GM21619 (cell line): ENCODE data around the gene DCLK3.
A peak's percentile ranks its signal among the peaks of the same experiment; 100 is the strongest.

Experiments
- ATAC-seq: cut with Tn5 transposase; IDR thresholded peaks from one replicate; pipeline ENCODE4 v1.9.1; 2021; ENCODE audit not compliant: unreplicated experiment

DCLK3 gene, protein sequence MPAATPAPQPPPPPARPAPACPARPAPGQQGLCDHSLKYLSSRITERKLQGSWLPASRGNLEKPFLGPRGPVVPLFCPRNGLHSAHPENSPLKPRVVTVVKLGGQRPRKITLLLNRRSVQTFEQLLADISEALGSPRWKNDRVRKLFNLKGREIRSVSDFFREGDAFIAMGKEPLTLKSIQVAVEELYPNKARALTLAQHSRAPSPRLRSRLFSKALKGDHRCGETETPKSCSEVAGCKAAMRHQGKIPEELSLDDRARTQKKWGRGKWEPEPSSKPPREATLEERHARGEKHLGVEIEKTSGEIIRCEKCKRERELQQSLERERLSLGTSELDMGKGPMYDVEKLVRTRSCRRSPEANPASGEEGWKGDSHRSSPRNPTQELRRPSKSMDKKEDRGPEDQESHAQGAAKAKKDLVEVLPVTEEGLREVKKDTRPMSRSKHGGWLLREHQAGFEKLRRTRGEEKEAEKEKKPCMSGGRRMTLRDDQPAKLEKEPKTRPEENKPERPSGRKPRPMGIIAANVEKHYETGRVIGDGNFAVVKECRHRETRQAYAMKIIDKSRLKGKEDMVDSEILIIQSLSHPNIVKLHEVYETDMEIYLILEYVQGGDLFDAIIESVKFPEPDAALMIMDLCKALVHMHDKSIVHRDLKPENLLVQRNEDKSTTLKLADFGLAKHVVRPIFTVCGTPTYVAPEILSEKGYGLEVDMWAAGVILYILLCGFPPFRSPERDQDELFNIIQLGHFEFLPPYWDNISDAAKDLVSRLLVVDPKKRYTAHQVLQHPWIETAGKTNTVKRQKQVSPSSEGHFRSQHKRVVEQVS

DNA sequence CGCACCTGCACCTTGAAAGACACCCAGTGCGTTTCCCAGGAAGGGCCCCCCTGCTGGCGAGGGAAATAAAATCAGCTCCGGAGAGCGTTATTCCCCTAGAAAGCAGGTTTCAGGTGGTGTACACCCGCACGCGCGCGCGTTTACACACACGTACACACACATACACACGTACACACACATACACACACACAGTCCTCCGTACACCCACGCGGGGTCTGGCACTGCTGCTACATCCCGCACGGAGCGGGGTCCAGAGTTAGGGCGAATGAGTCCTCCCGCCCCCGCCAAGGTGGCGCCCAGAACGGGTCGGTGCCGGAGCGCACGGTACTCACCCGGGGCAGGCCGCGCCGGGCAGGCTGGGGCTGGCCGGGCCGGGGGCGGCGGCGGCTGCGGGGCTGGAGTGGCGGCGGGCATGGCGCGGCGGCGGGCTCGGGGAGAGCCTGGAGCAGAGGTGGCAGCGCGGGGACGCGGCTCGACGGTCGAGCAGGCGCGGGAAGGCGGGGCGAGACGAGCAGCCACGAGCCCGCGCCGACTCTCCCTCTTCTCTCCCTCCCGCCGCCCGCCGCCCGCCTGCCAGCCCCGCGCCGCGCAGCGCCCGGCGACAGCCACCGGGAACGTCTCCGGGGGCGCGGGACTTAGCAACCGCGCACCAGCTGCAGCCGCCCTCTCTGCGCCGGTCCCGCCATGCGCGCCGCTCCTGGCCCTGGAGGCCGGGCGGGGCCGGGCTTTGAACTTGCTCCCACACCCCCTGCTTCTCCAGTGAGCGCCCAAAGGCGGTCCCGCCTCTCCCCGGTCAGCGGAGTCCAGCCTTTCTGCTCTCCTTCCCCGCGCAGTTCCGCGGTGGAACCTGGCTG lies at the start of gene DCLK3:
DCLK3 (minus strand) TSS at position 704 of the 854 bp plus-strand sequence; CDS start at position 414, 290 bp downstream.
- no peak for ATAC-seq

DNA sequence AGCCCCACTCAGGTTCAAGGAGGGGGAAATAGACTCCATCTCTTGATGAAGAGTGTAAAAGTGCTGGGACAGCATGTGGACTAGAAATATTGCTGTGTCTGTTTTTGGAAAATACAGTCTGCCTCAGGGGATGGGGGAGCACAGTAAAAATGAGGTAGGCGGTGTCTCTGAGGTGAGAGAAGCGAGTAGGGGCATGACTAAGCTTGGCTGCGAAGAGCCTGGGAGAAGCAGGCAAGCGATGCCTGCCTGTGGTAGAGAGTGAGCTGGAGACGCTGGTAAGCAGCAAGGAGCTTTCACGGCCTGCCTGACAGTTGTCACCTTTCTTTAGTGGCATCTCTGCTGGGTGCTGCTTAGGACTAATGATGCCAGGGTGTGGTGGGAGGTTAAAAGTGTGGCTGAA lies 49.0 kb upstream of the DCLK3 start:
- no peak for ATAC-seq

DNA sequence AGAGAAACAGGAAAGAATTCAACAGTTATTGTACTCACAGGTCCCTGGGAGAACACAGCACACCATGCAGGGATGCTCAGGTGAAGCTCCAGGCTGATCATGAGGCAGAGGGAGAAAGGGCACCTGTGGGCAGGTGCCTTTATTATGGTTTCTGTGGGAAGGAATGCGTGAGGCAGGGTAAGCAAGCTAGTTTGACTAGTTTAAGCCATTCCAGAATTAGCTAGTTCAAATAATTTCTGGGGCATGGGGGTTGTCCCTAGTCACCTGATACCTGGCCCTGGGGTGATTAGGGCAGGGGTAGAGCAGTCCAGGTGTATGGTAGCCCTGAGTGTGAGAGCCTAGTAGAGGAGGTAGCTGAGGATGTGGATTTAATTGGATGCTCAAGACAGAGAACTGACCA lies 47.9 kb upstream of the DCLK3 start:
- no peak for ATAC-seq

DNA sequence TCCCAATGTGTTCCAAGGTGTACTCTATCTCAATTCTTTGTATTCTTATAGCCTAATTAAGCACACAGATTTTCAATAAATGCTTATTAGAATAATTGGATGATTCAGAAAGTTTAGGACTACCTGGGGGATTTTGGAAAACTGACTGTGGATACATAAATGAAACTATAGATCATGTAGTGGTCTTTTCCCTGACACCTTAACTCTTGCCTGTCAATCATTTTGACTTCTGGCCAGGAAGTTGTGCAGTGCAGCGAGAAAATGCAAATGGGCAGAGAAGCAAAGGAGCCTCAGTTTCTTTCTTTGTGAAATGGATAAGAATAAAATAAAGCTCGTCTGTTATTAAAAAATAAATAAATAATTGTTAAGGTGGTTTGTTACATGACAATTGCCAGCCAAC lies 47.4 kb upstream of the DCLK3 start:
- no peak for ATAC-seq

DNA sequence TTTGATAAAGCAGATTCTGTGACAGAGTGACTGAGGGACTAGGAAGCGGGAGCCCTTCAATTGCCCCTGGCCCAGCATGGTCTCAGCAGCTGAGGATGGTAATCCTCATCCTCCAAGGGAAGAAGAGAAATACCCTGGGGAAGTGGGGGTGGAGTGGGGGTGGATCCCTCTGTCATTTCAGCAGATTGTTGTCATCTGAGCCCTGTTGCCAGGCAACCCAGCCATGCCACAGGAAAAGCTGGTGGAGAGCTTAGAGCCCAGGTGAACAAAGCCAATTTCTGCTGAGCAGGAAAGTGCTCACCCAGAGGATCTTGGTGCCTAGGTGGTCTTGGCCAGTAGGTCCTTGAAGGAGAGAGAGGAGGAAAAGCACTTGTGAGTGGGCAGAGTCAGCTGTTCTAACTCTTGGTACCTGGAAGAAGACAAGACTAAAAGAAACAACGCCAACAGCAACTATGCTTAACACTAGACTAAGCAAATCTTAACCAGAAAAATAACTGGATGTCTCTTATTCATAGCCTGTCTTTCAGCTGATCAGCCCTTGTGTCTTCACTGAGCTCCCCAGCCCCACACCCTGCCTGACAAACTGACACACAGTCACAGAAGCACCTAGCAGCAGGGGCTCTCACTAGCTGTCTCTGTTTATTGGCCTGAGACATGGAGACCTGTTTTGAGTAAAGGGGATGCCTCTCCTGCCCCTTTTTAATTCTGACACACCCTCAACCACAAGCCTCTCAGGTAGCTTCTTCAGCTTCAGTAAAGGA lies 40.1 kb upstream of the DCLK3 start:
- ATAC-seq, result no peak

DNA sequence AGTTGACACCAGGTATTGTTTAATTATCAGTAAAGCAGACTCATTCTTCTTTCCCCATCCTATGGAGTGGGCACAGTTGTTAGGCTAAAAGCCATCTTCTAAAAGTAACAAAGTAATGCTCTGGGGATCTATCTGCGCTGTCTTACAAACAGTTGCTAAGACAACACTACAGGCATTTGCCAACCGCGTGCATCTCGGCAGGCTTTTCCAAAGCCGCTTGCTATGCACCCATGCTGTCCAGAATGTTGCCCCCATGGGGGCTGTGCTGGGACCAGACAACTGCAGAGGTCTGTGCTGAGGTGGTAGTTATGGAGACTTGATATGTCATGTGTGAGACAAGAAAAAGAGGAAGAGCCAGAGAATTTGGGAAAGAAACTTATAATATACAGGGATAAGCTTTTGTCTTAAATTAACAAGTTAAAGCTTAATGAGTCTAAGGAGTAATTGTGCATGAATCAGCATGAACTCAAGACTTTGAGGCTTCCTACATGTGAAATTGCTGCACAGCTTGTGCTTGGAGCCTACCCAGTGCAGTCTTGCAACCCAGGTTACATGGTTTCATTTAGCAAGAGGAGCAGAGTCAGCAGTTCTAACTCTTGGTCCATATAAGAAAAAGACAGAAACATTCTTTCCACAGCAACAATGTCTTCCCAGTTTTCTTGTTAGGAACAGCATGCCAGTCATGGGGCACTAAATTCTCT lies 38.9 kb upstream of the DCLK3 start:
- no peak for ATAC-seq

DNA sequence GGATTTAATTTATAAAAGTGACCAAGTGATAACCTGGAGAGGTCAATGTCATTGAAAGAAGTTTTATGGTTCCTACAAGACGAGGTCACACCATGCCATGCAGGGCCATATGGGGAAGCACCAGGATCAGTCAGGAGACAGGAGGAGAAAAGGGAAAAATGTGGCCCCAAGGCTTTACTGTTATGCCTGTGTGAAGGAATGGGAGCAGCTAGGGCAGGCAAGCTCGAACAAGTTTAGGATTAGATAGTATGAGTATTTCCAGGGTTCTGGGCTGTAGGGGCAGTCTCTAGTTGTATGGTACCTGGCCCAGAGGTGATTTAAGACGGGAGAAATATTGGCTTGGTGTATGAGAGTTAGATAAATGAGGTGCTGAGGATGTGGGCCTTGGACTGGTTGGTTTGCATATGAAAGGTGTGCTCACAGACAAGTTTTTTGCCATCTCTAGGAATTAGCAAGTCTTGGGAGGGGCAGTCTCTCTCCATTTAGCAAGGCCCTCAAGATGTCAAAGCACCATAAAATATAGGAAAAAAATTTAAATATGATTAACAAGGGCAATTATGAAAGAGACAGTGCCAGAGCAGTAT lies 36.3 kb upstream of the DCLK3 start:
- ATAC-seq, result no peak

DNA sequence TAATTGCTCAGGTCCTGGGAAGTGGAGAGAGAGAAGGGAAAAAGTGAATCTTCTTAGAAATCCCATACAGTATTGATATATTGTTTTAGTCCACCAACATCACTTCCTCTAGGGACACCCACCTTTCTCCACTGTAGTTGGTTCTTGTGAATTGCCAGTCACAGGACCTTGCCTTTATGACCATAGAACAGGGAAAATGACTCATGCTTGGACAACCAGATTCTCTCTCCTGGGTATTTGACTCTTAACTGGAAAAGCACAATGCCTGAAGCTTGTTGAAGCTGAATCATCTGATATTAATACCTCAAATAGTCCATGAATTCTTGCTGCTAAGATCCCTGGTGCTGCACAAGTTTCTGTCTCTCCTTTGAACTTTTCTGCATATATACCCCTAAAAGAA lies 32.5 kb upstream of the DCLK3 start:
- no peak for ATAC-seq

DNA sequence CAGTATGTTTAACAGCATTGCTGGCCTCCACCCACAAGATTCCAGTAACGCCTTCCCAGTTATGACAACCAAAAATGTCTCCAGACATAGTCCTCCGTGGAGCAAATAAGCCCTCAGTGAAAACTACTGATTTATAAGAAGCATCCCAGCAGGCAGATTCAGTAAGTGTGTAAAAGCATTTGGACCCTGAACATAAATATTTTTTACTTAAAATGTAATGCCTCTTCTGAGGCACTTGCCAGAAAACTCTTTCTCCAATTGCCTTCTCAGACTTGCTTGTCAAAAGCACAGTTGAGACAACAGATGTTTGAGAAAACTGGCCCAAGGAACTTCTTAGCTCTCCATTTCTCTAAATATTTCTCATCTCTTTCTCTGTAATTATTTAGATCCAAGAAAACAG lies 31.8 kb upstream of the DCLK3 start:
- no peak for ATAC-seq

DNA sequence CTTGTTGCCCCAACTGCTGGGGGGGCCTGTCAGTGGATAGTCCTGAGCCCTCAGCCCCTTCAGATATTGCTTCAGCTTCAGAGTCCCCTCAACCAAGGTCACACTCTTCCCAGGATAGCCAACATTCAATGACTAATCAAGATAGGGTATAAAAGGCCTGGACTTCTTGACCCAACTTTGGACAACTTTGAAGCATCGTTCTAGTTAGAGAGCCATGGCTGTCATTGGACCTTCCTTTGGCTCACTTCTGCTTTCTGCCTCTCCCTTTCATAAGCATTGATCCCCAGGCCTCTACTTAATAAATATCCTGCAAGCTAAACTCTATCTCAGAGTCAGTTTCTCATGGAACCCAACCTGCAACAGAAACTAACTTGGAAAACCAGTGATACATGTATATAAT lies 31.3 kb upstream of the DCLK3 start:
- no peak for ATAC-seq

DNA sequence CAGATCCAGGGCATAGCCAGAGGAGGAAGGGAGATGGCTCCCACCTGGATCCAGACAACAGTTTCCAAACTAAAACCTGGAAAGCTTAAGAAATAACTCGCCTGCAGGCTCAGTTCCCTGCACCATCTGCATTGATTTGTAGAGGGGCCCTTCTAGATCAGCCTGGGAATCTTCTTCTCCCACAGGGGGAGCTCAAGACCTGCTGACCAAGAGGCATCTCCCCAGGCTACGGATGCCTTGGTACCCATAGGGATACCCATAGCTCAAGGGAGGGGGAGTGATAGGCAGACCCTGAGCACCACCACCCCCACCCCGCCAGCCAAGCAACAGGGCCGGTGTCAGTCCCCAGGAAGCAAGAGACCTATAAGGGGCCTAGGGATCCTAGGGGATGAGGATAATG lies 28.0 kb upstream of the DCLK3 start:
- peak; percentile 49 for ATAC-seq

DNA sequence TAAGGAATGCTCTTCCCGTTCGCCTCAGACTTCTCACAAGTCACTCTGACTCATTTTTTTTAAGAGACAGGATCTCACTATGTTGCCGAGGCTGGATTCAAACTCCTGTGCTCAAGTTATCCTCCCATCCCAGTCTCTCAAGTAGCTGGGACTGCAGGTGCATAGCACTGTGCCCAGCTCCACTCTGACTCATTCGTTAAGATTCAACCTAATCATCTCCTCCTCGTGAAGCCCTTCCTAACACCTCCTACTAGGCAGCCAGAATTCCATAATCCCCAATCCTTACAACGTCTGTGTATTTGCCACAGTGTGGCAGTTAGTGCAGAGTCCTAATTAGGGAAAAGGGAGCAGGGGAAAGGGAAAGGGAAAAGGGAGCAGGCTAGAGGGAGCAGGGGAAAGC lies 26.4 kb upstream of the DCLK3 start:
- ATAC-seq, result no peak

DNA sequence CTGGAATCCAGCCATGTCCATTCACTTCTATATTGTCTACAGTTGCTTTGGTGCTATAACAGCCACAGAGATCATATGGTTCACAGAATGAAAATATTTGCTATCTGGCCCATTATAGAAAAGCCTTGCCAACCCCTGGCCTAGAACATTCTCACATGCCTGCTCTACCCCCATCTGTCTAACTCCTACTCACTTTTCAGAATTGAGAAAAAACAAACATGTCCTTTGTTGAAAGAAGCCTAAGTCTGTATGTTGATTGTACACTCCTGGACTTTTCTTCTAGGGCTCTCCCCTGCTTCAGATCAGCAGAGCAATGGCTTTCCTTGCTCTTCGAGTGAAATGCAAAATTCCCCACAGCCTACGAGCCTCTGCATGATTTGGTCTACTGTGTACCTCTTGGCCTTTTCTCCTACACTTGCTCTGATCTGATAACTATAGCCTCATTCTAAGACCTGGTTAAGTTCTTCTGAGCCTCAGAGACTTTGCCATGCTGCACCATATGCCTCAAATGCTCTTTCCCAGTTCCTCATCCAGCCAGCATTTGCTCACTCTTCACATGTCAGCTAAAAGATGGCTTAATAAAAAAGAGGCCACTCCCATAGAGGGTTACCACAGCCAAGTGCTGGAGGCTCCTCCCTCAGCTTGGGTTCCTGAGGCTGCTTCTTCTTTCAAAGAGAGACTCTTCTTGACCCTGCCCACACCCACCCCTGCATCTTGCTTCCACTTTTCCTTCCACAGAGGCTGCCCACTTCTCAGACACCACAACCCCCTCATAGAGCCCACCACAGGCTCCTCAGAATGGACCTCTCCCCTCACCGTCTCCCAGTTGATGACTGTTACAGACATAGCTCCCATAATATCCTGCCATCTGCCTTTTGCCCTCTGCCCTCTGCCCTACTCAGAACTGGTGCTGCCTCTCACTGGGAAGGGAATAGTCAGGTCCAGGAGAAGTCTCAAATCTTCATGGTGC lies 22.9 kb upstream of the DCLK3 start:
- no peak for ATAC-seq

DNA sequence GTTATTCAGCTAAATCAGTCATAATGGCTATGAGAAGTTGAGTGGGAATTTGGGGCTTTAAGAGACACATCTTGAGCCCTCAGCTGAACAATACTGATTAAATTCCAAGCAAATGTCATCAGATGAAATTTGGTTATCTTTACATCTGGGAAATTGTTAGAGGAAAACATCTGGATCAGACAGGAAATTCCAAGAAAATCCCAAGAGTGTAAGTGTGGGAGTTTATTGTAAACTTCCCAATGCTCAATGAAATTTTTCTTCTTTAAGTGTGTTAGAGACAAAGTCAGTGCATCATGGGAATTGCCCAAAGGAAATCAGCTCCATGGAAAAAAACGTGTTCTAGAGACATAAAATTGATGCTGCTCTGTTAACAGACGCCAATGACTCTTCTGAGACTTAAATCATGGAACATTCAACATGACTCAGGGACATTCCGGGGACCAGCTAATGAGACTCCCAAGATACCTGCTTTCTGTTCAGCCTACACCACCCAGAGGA lies 19.8 kb upstream of the DCLK3 start:
- ATAC-seq, result no peak

DNA sequence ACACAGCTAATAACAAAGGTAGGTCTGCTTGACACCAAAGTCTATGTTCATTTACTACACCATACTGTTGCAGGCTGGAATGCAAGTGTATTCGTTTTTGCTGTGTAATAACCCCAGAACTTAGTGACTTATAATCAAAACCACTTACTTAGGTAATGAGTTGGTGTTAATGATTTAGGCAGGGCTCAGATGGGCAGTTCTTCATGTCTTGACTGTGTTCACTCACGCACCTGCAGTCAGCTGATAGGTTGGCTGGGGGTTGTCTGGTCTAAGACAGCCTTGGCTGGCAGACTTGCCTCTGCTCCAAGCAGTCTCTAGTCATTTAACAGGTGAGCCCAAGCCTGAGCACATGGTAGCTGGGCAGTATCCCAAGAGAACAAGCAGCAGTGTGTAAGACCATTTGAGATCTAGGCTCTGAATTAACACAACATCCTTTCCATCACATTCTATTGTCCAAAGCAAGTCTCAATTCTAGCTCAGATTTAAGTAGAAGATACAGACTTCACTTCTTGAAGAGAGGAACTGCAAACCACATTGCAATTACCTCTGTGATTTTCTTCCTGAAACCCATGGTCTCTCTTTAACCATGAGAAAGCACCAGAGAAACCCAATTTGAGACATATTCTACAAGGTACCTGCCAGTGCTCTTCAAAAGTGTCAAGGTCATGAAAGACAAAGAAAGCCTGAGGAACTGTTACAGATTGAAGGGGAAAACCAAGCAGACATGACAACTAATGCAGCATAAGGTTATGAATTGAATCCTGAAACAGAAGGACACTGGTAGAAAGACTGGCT lies 13.3 kb upstream of the DCLK3 start:
- peak; percentile 75 for ATAC-seq

DNA sequence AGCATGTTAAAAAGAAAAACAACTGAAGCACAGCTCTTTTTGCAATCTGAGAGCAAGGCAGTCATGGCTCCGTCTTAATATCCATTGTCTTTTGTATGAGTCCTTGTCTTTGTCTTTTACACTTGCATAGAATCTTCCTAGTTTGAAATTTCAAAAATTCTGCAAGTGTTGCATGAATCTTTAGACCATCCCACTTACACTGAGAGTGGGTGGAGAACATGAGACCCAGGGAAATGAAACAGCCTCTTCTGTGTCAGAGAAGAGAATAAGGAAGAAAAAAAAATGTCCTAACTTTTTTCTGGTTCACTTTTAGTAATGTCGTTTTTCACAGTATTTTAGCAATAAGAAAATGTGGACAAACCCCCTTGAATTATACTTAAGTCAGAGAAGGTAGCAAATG lies 12.1 kb upstream of the DCLK3 start:
- ATAC-seq, result no peak

DNA sequence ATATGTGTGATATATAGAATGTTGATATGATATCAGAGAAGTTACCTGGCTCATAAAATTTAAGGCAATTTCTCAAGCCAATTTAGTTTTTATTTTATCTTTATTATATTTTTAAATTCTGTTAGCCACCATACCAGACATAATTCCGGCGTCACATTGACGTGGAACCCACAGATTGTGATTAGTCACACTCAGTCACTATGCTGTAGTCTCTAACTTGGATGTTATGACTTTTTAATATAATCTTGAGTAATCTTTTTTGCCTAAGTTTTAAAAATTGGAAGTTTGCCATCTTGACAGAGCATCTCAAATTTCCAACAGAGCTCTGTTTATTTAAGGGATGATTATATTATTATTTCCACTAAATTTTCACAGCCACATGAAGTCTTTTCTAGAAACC lies 9.7 kb upstream of the DCLK3 start:
- no peak for ATAC-seq

DNA sequence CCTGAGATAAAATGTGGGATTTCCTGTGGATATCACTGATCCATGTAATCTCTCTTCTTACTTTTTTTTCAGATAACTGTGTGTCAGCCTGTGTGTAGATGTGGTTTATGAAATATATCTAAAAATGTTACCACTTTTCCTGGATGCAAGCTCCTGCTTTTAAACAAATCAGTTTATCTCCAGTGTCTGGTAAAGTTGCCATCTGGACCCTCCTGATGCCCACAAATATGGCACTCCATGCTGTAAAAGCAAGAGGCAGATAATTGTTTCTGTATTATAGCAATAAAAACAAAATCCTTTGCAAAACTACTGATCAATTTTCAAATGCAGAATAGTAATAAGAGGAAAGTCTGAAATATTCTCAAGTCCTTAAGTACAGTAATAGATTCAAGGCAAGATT lies 7.6 kb upstream of the DCLK3 start:
- no peak for ATAC-seq
